ENCODE data around the gene UBE3C. TPM values are rescaled to one million over a fixed set of nuclear protein-coding genes. Genes with fewer than 3 reads are reported as not detected.

UBE3C gene
- total RNA-seq, 1 experiment from 2014 or later: 84.8 TPM

DNA sequence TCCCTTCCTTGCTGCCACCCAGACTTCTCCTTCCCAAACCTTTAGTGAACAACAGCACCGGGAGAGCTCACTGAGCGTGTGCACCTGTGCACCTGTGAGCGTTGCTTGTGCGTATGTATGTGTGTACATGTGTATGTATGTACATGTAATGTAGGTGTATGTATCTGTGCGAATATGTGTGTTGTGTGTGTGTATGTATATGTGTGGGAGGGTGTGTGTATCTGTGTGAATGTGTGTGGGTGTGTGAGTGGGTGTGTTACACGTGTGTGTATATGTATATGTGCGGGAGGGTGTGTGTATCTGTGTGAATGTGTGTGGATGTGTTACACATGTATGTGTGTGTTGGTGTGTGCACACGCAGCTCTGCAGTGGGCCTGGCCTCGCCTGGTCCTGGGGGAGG, 153.5 kb downstream of the UBE3C start:
- no peak overlapping the region for H3K9ac ChIP-seq (ENCODE audit: low read length)
- peaks cover 19% of the 10 kb centered on the region for H3K4me1 ChIP-seq (ENCODE audit: low read length)
- no peak overlapping the region for H2AFZ ChIP-seq (ENCODE audit: low read length)
- DNase-seq: no peak
- no peak overlapping the region for H3K27ac ChIP-seq (ENCODE audit: low read length)
- H3K9me3 ChIP-seq (ENCODE audit: low read length): peaks cover 5% of the 10 kb centered on the region; the same call in 1 of the 2 replicates
- H3K27me3 ChIP-seq (ENCODE audit: low read length): no peaks in the 10 kb centered on the region; the same call in 1 of the 2 replicates
- no peak overlapping the region for H3K4me2 ChIP-seq (ENCODE audit: low read depth, low read length, poor library complexity, severe bottlenecking)
- H3K79me2 ChIP-seq (ENCODE audit: low read length): no peaks in the 10 kb centered on the region
- H4K20me1 ChIP-seq (ENCODE audit: insufficient read depth, low read depth, low read length): no peaks in the 10 kb centered on the region
- no peaks in the 10 kb centered on the region for H3K9me2 ChIP-seq (replicated peaks; ENCODE audit: insufficient read depth, low read length)
- no peaks in the 10 kb centered on the region for H3K36me3 ChIP-seq (ENCODE audit: insufficient read depth, low read length)
- H3K4me3 ChIP-seq (ENCODE audit: low read length): no peak overlapping the region

DNA sequence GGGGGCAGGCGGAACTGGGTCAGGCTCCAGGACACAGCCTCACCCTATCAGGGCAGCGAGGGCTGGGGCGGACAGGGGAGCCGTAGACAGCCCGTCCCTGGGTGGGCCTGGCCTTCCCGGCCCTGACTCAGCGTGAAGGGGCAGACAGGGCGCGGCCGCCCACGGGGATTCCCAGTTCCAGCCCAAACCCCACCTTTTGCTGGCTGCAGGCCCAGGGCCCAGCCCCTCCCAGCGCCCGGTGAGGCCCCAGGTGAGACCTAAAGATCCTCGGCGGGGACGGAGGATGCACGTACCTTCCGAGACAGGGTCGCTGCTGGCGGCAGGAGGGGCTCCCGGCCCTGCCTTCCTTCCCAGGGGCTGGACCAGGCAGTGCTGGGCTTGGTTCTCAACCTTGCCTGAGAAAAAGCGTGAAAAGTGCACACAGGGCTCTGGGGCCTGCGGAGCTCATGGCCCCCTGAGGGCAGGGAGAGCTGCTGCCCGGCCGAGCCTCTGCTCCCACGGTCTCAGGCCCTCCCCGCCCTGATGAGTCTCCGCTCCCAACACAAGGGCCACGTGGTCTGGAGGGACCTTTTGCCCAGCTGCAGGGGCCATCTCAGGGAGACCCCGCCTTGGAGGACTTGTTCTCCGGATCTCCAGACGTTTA, 154.2 kb downstream of the UBE3C start:
- Histone ChIP-seq H3K27me3 (ENCODE audit: low read length) (no peaks in the 10 kb centered on the region; the same call in 1 of the 2 replicates), H3K79me2 (ENCODE audit: low read length) (no peaks in the 10 kb centered on the region), H2AFZ (ENCODE audit: low read length) (no peak overlapping the region), H3K36me3 (ENCODE audit: insufficient read depth, low read length) (no peaks in the 10 kb centered on the region), H3K4me2 (ENCODE audit: low read depth, low read length, poor library complexity, severe bottlenecking) (no peak overlapping the region), H3K9me2 (replicated peaks; ENCODE audit: insufficient read depth, low read length) (no peaks in the 10 kb centered on the region), H4K20me1 (ENCODE audit: insufficient read depth, low read depth, low read length) (no peaks in the 10 kb centered on the region), H3K9ac (ENCODE audit: low read length) (no peak overlapping the region), H3K4me1 (ENCODE audit: low read length) (peaks cover 19% of the 10 kb centered on the region), H3K4me3 (ENCODE audit: low read length) (no peak overlapping the region), H3K9me3 (ENCODE audit: low read length) (peaks cover 5% of the 10 kb centered on the region; the same call in 1 of the 2 replicates), H3K27ac (ENCODE audit: low read length) (no peak overlapping the region)
- no peak for DNase-seq

DNA sequence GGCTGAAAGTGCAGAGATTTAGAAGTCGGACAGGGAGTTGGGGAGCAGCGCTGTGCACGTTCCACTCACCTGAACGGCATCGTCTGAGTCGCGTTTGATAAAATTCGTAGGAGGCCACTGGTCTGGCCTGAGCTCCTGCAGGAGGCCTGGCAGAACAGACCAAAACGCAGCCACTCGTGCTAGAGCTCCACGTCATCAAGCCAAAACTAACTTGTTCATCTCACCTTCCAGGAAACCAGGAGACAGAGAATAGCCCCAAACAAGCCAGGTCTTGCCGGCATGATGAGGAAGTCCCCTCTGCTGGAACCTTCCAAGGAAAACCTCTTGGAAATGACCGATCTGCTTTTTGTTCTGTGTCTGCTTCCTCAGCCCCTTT, 154.7 kb downstream of the UBE3C start:
- no peak overlapping the region for H3K4me2 ChIP-seq (ENCODE audit: low read depth, low read length, poor library complexity, severe bottlenecking)
- H3K9me2 ChIP-seq (replicated peaks; ENCODE audit: insufficient read depth, low read length): no peaks in the 10 kb centered on the region
- no peak for DNase-seq
- no peaks in the 10 kb centered on the region for H4K20me1 ChIP-seq (ENCODE audit: insufficient read depth, low read depth, low read length)
- H3K27ac ChIP-seq (ENCODE audit: low read length): no peak overlapping the region
- H3K9me3 ChIP-seq (ENCODE audit: low read length): peaks cover 5% of the 10 kb centered on the region; the same call in 1 of the 2 replicates
- no peak overlapping the region for H2AFZ ChIP-seq (ENCODE audit: low read length)
- H3K36me3 ChIP-seq (ENCODE audit: insufficient read depth, low read length): no peaks in the 10 kb centered on the region
- H3K79me2 ChIP-seq (ENCODE audit: low read length): no peaks in the 10 kb centered on the region
- no peak overlapping the region for H3K4me3 ChIP-seq (ENCODE audit: low read length)
- H3K9ac ChIP-seq (ENCODE audit: low read length): no peak overlapping the region
- H3K4me1 ChIP-seq (ENCODE audit: low read length): peaks cover 19% of the 10 kb centered on the region
- no peaks in the 10 kb centered on the region; the same call in 1 of the 2 replicates for H3K27me3 ChIP-seq (ENCODE audit: low read length)

DNA sequence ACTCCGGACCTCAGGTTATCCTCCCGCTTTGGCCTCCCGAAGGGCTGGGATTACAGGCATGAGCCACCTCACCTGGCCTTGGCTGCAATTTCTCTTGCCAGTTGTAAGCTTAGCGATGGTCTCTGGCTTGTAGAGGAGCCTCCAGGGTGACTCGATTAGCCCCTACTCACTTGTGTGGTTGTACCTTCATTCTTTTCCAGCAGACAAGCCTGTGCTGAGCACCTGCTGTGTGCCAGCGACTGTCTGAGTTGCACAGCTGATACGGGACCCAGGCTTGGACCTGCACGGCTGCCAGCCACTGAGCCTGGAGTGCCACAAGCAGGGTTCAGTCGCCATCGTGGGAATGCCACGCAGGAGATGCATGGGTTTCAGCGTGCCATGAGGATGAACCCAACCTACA, 156.0 kb downstream of the UBE3C start:
- no peak overlapping the region for H3K9ac ChIP-seq (ENCODE audit: low read length)
- no peaks in the 10 kb centered on the region for H4K20me1 ChIP-seq (ENCODE audit: insufficient read depth, low read depth, low read length)

DNA sequence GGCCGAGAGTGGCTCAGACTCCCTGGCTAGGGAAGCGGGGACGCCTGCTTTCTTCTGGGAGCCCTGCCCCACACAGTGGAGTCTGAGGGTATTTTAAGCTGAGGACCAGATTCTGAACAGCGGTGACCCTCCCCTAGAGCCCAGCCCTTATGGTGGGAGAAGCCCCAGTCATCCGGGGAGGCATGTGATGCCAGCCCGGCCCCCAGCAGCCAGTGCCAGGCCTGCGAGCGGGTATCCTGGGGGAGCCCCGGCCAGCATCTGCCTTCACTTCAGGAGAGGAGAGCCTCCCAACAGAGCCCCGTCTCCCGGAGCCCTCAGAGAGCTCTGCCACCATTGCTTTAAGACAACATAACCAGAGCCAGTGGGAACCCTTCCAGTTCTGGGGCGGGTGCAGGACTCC, 156.6 kb downstream of the UBE3C start:
- Histone ChIP-seq H2AFZ (ENCODE audit: low read length) (no peak overlapping the region), H3K27me3 (ENCODE audit: low read length) (no peaks in the 10 kb centered on the region), H3K9me2 (replicated peaks; ENCODE audit: insufficient read depth, low read length) (no peaks in the 10 kb centered on the region), H3K9me3 (ENCODE audit: low read length) (no peaks in the 10 kb centered on the region), H4K20me1 (ENCODE audit: insufficient read depth, low read depth, low read length) (no peaks in the 10 kb centered on the region), H3K4me2 (ENCODE audit: low read depth, low read length, poor library complexity, severe bottlenecking) (no peak overlapping the region), H3K27ac (ENCODE audit: low read length) (no peak overlapping the region), H3K79me2 (ENCODE audit: low read length) (no peaks in the 10 kb centered on the region), H3K36me3 (ENCODE audit: insufficient read depth, low read length) (no peaks in the 10 kb centered on the region), H3K4me3 (ENCODE audit: low read length) (no peak overlapping the region), H3K4me1 (ENCODE audit: low read length) (peaks cover 5% of the 10 kb centered on the region), H3K9ac (ENCODE audit: low read length) (no peak overlapping the region)
- DNase-seq: no peak

More for the DNA sequence above, 156.0 kb downstream of the UBE3C start:
- Histone ChIP-seq H3K9me3 (ENCODE audit: low read length) (no peaks in the 10 kb centered on the region), H3K4me2 (ENCODE audit: low read depth, low read length, poor library complexity, severe bottlenecking) (no peak overlapping the region), H3K79me2 (ENCODE audit: low read length) (no peaks in the 10 kb centered on the region), H3K4me3 (ENCODE audit: low read length) (no peak overlapping the region), H3K27ac (ENCODE audit: low read length) (no peak overlapping the region), H3K4me1 (ENCODE audit: low read length) (peaks cover 10% of the 10 kb centered on the region), H3K9me2 (replicated peaks; ENCODE audit: insufficient read depth, low read length) (no peaks in the 10 kb centered on the region), H2AFZ (ENCODE audit: low read length) (no peak overlapping the region), H3K27me3 (ENCODE audit: low read length) (no peaks in the 10 kb centered on the region), H3K36me3 (ENCODE audit: insufficient read depth, low read length) (no peaks in the 10 kb centered on the region)
- no peak for DNase-seq

DNA sequence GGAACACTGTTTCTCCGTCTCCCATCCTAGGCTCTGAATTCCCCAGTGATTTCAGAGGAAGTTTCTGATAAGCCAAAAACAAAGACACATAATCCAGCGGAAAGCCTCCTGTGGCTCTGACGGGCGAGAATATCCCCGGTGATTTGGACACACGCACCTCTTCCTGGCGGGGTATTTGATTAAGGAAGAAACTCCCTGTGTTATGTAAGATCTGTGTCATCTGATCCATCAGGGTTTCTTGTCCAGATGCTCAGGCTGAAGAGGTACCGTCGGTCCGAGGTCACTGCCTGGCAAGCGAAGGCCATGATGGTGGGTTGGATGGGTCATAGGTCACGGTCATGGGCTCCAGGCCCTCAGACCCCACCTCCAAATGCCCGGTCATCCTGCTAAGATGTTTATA, 158.5 kb downstream of the UBE3C start:
- no peaks in the 10 kb centered on the region for H3K27me3 ChIP-seq (ENCODE audit: low read length)
- no peaks in the 10 kb centered on the region for H3K79me2 ChIP-seq (ENCODE audit: low read length)
- H3K9me2 ChIP-seq (replicated peaks; ENCODE audit: insufficient read depth, low read length): no peaks in the 10 kb centered on the region
- H3K4me2 ChIP-seq (ENCODE audit: low read depth, low read length, poor library complexity, severe bottlenecking): no peak overlapping the region
- H3K9me3 ChIP-seq (ENCODE audit: low read length): no peaks in the 10 kb centered on the region
- no peaks in the 10 kb centered on the region for H3K36me3 ChIP-seq (ENCODE audit: insufficient read depth, low read length)
- H3K9ac ChIP-seq (ENCODE audit: low read length): no peak overlapping the region
- no peaks in the 10 kb centered on the region for H4K20me1 ChIP-seq (ENCODE audit: insufficient read depth, low read depth, low read length)
- DNase-seq: no peak
- no peak overlapping the region for H3K27ac ChIP-seq (ENCODE audit: low read length)
- H2AFZ ChIP-seq (ENCODE audit: low read length): no peak overlapping the region
- peaks cover 3% of the 10 kb centered on the region for H3K4me1 ChIP-seq (ENCODE audit: low read length)
- H3K4me3 ChIP-seq (ENCODE audit: low read length): no peak overlapping the region

GRCh38 chr7:157299317-157299612, 160.5 kb downstream of the UBE3C start:
- H3K4me1 ChIP-seq (ENCODE audit: low read length): peaks cover 8% of the 10 kb centered on the region
- H3K79me2 ChIP-seq (ENCODE audit: low read length): no peaks in the 10 kb centered on the region
- no peaks in the 10 kb centered on the region for H3K9me2 ChIP-seq (replicated peaks; ENCODE audit: insufficient read depth, low read length)
- H3K4me2 ChIP-seq (ENCODE audit: low read depth, low read length, poor library complexity, severe bottlenecking): no peak overlapping the region
- H2AFZ ChIP-seq (ENCODE audit: low read length): no peak overlapping the region
- no peak overlapping the region for H3K27ac ChIP-seq (ENCODE audit: low read length)
- H3K9me3 ChIP-seq (ENCODE audit: low read length): no peaks in the 10 kb centered on the region
- H3K36me3 ChIP-seq (ENCODE audit: insufficient read depth, low read length): no peaks in the 10 kb centered on the region
- DNase-seq: no peak
- no peaks in the 10 kb centered on the region for H4K20me1 ChIP-seq (ENCODE audit: insufficient read depth, low read depth, low read length)
- H3K9ac ChIP-seq (ENCODE audit: low read length): no peak overlapping the region
- no peak overlapping the region for H3K4me3 ChIP-seq (ENCODE audit: low read length)
- no peaks in the 10 kb centered on the region for H3K27me3 ChIP-seq (ENCODE audit: low read length)

DNA sequence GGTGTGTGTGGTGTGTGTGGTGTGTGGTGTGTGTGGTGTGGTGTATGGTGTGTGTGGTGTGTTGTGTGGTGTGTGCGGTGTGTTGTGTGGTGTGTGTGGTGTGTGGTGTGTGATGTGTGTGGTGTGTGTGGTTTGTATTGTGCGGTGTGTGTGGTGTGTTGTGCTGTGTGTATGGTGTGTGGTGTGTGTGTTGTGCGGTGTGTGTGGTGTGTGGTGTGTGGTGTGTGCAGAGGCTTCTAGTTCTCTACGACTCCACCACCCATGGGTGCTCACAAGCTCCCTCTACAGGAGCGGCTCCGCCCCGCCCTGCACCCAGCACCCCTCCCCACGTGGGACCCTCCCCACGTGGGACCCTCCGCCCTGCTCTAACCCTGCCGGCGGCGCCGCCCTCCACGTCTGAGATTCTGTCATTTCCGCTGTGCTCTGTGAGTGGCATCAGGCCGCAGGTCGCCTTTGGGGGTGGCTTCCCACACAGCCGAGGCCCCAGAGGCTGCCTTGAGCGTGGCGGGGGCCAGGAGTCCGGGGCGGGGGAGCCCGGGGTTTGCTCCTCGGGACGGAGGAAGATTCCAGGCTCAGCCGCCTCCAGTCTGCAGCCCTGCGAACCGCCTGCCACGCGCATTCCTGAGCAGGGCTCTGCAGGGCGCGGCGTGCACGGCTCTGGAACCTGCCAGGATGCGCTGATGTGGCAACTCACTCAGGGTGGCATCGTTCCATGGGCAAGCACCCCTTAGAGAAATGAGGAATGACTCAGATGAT, 161.1 kb downstream of the UBE3C start:
- H3K4me3 ChIP-seq (ENCODE audit: low read length): no peak overlapping the region
- H3K27ac ChIP-seq (ENCODE audit: low read length): no peak overlapping the region

More for the DNA sequence above, 161.1 kb downstream of the UBE3C start:
- H4K20me1 ChIP-seq (ENCODE audit: insufficient read depth, low read depth, low read length): no peaks in the 10 kb centered on the region
- H3K27me3 ChIP-seq (ENCODE audit: low read length): no peaks in the 10 kb centered on the region
- peaks cover 8% of the 10 kb centered on the region for H3K4me1 ChIP-seq (ENCODE audit: low read length)
- H3K79me2 ChIP-seq (ENCODE audit: low read length): no peaks in the 10 kb centered on the region
- no peak overlapping the region for H3K9ac ChIP-seq (ENCODE audit: low read length)
- no peaks in the 10 kb centered on the region for H3K36me3 ChIP-seq (ENCODE audit: insufficient read depth, low read length)
- no peaks in the 10 kb centered on the region for H3K9me2 ChIP-seq (replicated peaks; ENCODE audit: insufficient read depth, low read length)
- no peak overlapping the region for H2AFZ ChIP-seq (ENCODE audit: low read length)
- H3K9me3 ChIP-seq (ENCODE audit: low read length): no peaks in the 10 kb centered on the region
- no peak overlapping the region for H3K4me2 ChIP-seq (ENCODE audit: low read depth, low read length, poor library complexity, severe bottlenecking)
- DNase-seq: no peak

All from Karpas-422 (cell line).